Hepatocyte (in vitro differentiated cells): ENCODE measurements around the gene TUBGCP5. TPM values are rescaled to one million over a fixed set of nuclear protein-coding genes. Genes with fewer than 3 reads are reported as not detected.

Source experiments
- DNase-seq: peaks from one replicate; pipeline ENCODE4 v3.0.0-alpha.2; 2016; ENCODE audit warnings: low spot score
- H2AFZ ChIP-seq: fragments of 200-600 bp; sonication (generic); 2 replicates; pipeline ENCODE4 v1.6.0; 2016; ENCODE audit warnings: antibody characterized with exemption, mild to moderate bottlenecking
- H3K27ac ChIP-seq: fragments of 200-600 bp; sonication (generic); 2 replicates; pipeline ENCODE4 v1.5.1; 2016; ENCODE audit warnings: mild to moderate bottlenecking
- H3K27me3 ChIP-seq: fragments of 200-600 bp; sonication (generic); 2 replicates; pipeline ENCODE4 v1.6.1; 2016
- H3K36me3 ChIP-seq: fragments of 200-600 bp; sonication (generic); replicated peaks from 2 replicates; pipeline ENCODE4 v1.5.1; 2016; ENCODE audit warnings: low read depth; ENCODE audit not compliant: insufficient read depth
- H3K4me1 ChIP-seq: fragments of 200-600 bp; sonication (generic); 2 replicates; pipeline ENCODE4 v1.5.1; 2016; ENCODE audit warnings: mild to moderate bottlenecking, moderate library complexity; ENCODE audit not compliant: insufficient read depth
- H3K4me2 ChIP-seq: fragments of 200-600 bp; sonication (generic); 2 replicates; pipeline ENCODE4 v1.6.0; 2016
- H3K4me3 ChIP-seq: fragments of 200-600 bp; sonication (generic); 2 replicates; pipeline ENCODE4 v1.5.1; 2016; ENCODE audit warnings: mild to moderate bottlenecking
- H3K79me2 ChIP-seq: fragments of 200-600 bp; sonication (generic); 2 replicates; pipeline ENCODE4 v1.6.0; 2017; ENCODE audit warnings: mild to moderate bottlenecking
- H3K9me2 ChIP-seq: fragments of 200-600 bp; sonication (generic); replicated peaks from 2 replicates; pipeline ENCODE4 v1.6.0; 2017; ENCODE audit warnings: mild to moderate bottlenecking; ENCODE audit not compliant: insufficient read depth
- H3K9me3 ChIP-seq: fragments of 200-600 bp; sonication (generic); 2 replicates; pipeline ENCODE4 v1.5.1; 2016; ENCODE audit warnings: low read depth, mild to moderate bottlenecking
- H4K20me1 ChIP-seq: fragments of 200-600 bp; sonication (generic); 2 replicates; pipeline ENCODE4 v1.6.0; 2016; ENCODE audit warnings: mild to moderate bottlenecking; ENCODE audit not compliant: insufficient read depth, poor library complexity, severe bottlenecking
- EZH2 ChIP-seq: fragments of 200-600 bp; sonication (generic); IDR thresholded peaks from 2 replicates; pipeline ENCODE4 v1.6.1; 2016; ENCODE audit warnings: antibody characterized with exemption, mild to moderate bottlenecking, borderline replicate concordance
- EZH2phosphoT487 ChIP-seq: fragments of 200-600 bp; sonication (generic); IDR thresholded peaks from one replicate; pipeline ENCODE4 v1.6.1; 2018; ENCODE audit warnings: antibody characterized with exemption, mild to moderate bottlenecking, low read depth, moderate library complexity; ENCODE audit not compliant: unreplicated experiment, severe bottlenecking
- WGBS: methylation state at CpG from one replicate; pipeline ENCODE4 v1.1.6; 2016; ENCODE audit warnings: low lambda C conversion rate; ENCODE audit errors: missing lambda C conversion rate; 5-methylcytosine and 5-hydroxymethylcytosine counted together
- polyA plus RNA-seq: library from polyadenylated mRNA; unstranded; fragments of >200 nt; fragmentation: Nextera tagmentation; extraction: Ambion mirVana; gene quantifications from 2 replicates; pipeline ENCODE4 v1.2.1, GENCODE V29; 2016
- total RNA-seq: library from RNA; depleted of rRNA; stranded (reverse); fragments of >200 nt; gene quantifications from 2 replicates; pipeline ENCODE4 v1.2.3, GENCODE V29; 2014
- TF ChIP-seq, protein P1 (sequence below): fragments of 200-600 bp; sonication (generic); IDR thresholded peaks from 2 replicates; pipeline ENCODE4 v1.5.1; 2016; ENCODE audit warnings: antibody characterized with exemption, mild to moderate bottlenecking; ENCODE audit not compliant: poor library complexity

TUBGCP5 gene
- total and polyA plus RNA-seq, 2 experiments from 2014 or later, result 9.6 to 29.4 TPM

DNA sequence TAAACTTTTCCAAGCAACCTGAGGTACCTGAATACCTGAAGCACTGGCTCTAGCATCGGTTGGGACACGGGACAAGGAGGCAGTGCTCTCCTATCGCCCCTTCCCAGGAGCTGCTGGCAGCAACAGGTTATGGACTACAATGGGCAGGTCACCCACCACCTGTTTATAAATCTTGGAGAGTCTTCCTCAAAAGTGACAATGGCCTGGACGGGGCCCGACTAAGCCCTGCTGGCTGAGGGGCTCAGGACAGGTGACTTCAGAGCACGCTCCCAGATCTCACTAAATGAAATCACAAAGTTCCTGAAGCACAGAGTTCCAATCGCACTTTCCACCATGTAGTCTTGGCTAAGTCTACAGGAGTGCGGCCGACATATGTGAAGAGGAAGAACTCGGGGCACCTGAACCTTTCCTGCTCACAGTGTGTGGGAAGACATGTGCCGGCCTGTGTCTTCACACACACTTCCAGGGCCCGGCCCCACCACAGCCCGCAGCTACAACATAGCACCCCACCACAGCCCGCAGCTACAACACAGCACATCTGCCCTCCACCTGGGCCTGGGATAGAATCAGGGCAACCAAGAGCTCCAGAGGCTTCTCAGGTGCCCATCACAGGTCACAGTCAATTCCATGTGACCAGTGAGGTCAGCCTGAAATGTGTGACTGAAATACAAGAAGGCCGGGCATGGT, 72.1 kb downstream of the TUBGCP5 start:
- WGBS, result 95% methylated on average over 15 of the region's 15 CpGs
- H2AFZ ChIP-seq, result no peak overlapping the region
- no peaks in the 10 kb centered on the region for H3K9me3 ChIP-seq
- H3K4me1 ChIP-seq, result no peaks in the 10 kb centered on the region
- H3K4me3 ChIP-seq, result no peak overlapping the region
- H4K20me1 ChIP-seq, result peaks cover 42% of the 10 kb centered on the region
- H3K27ac ChIP-seq, result no peak overlapping the region
- no peak for DNase-seq
- no peaks in the 10 kb centered on the region for H3K27me3 ChIP-seq
- H3K4me2 ChIP-seq, result no peak overlapping the region
- TF ChIP-seq EZH2, result no peak
- TF ChIP-seq, protein P1, sequence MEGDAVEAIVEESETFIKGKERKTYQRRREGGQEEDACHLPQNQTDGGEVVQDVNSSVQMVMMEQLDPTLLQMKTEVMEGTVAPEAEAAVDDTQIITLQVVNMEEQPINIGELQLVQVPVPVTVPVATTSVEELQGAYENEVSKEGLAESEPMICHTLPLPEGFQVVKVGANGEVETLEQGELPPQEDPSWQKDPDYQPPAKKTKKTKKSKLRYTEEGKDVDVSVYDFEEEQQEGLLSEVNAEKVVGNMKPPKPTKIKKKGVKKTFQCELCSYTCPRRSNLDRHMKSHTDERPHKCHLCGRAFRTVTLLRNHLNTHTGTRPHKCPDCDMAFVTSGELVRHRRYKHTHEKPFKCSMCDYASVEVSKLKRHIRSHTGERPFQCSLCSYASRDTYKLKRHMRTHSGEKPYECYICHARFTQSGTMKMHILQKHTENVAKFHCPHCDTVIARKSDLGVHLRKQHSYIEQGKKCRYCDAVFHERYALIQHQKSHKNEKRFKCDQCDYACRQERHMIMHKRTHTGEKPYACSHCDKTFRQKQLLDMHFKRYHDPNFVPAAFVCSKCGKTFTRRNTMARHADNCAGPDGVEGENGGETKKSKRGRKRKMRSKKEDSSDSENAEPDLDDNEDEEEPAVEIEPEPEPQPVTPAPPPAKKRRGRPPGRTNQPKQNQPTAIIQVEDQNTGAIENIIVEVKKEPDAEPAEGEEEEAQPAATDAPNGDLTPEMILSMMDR, result no peak
- no peak for TF ChIP-seq EZH2phosphoT487
- no peaks in the 10 kb centered on the region for H3K9me2 ChIP-seq
- peaks cover 97% of the 10 kb centered on the region for H3K79me2 ChIP-seq
- H3K36me3 ChIP-seq, result no peaks in the 10 kb centered on the region

- Histone ChIP-seq H3K36me3 (no peaks in the 10 kb centered on the region), H3K27ac (no peak overlapping the region), H3K9me2 (no peaks in the 10 kb centered on the region), H3K79me2 (peaks cover 96% of the 10 kb centered on the region), H2AFZ (no peak overlapping the region), H4K20me1 (peaks cover 49% of the 10 kb centered on the region), H3K27me3 (no peaks in the 10 kb centered on the region), H3K4me2 (no peak overlapping the region), H3K9me3 (no peaks in the 10 kb centered on the region), H3K4me1 (peaks cover 6% of the 10 kb centered on the region), H3K4me3 (no peak overlapping the region)
- 90% methylated on average over 19 of the region's 20 CpGs for WGBS
- no peak for TF ChIP-seq EZH2
- TF ChIP-seq EZH2phosphoT487, result no peak
- TF ChIP-seq, protein P1, result no peak
- no peak for DNase-seq
These were observed 72.9 kb downstream of the TUBGCP5 start for GRCh38 chr15:22966321-22967083.

- no peak overlapping the region for H3K4me3 ChIP-seq
- TF ChIP-seq EZH2phosphoT487 (no peak), EZH2 (no peak)
- TF ChIP-seq, protein P1, result no peak
- H3K27ac ChIP-seq, result no peak overlapping the region
- peaks cover 65% of the 10 kb centered on the region for H4K20me1 ChIP-seq
- H3K9me2 ChIP-seq, result no peaks in the 10 kb centered on the region
- H3K9me3 ChIP-seq, result no peaks in the 10 kb centered on the region
- WGBS, result 96% methylated on average over 12 of the region's 12 CpGs
- peaks cover 7% of the 10 kb centered on the region for H3K4me1 ChIP-seq
- H3K27me3 ChIP-seq, result no peaks in the 10 kb centered on the region
- no peak overlapping the region for H2AFZ ChIP-seq
- no peaks in the 10 kb centered on the region for H3K36me3 ChIP-seq
- DNase-seq, result no peak
- H3K79me2 ChIP-seq, result peaks cover 96% of the 10 kb centered on the region
- no peak overlapping the region for H3K4me2 ChIP-seq
These were observed 75.7 kb downstream of the TUBGCP5 start for GRCh38 chr15:22963641-22964040.
